Activated T-cell treated with anti-CD3 and anti-CD28 coated beads for 4 hours (primary cell): ENCODE data around the gene ACADM.
"Not testable (repeated sequence)": the region's sequence is repeated elsewhere in the genome, so short reads cannot be mapped to it uniquely, and the experiment has no call there.

Experiments
- DNase-seq: peaks from one replicate; pipeline ENCODE4 v3.0.0-alpha.2; 2020

The ACADM gene

DNA sequence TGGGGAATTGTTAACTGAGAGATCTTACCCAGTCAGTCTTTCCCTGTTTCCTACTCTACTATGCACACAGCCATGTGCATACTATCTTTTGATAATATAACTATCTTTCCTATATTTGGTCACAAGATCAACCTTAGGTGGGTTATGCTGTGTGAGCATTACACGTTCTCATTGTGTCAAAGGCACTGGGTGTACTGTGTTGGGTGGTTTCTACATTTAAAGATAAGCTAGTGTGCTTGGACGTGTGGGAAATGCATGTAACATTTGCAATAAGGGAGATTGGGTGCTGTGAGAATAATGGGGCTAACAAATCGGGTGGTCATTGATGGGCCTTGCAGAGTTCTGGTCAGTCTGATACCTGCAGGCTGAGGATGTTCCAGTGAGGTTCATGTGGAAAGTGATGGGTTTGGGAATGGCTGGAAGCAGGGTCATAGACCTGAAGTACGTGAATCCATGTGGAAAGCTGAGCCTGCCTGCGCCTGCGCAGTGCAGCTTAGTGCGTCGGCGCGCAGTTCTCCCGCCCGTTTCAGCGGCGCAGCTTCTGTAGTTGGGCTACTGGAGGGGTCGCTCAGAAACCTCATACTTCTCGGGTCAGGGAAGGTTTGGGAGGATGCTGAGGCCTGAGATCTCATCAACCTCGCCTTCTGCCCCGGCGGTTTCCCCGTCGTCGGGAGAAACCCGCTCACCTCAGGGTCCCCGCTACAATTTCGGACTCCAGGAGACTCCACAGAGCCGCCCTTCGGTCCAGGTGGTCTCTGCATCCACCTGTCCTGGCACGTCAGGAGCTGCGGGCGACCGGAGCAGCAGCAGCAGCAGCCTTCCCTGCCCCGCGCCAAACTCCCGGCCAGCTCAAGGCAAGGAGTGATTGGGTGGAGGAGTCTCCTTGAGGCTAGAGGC lies 72.1 kb downstream of the ACADM start, which contains the start of gene MSH4:
Gene MSH4, plus strand, starts transcription at position 507 of the 897 bp plus-strand sequence. Its CDS starts 104 bp downstream, at position 611.
- no peak for DNase-seq

- no peak for DNase-seq
Observed at GRCh38 chr1:75797273-75797588, 72.7 kb downstream of the ACADM start.

DNA sequence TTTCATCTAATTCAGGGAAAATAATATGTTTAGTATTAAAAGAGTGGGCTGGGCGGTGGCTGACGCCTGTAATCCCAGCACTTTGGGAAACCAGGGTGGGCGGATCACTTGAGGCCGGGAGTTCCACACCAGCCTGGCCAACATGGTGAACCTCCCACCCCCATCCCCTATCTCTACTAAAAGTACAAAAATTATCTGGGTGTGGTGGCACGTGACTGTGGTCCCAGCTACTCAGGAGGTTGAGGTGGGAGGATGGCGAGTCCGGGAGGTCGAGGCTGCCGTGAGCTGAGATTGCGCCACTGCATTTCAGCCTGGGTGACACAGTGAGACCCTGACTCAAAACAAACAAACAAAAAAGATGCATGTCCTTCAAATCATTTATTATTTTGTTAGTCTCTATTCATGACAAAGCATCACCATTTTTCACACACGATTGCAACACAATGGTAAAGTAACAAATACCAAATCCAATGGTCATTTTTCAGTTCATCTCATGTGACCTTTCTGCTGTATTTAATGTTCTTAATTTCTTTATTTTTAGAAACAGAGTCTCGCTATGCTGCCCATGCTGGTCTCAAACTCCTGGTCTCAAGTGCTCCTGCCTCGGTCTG lies 73.2 kb downstream of the ACADM start:
- no peak for DNase-seq

- DNase-seq, result not testable (repeated sequence)
Observed at GRCh38 chr1:75801480-75801879, 77.0 kb downstream of the ACADM start.

GRCh38 chr1:75808921-75809320 lies 84.4 kb downstream of the ACADM start:
- no peak for DNase-seq

DNA sequence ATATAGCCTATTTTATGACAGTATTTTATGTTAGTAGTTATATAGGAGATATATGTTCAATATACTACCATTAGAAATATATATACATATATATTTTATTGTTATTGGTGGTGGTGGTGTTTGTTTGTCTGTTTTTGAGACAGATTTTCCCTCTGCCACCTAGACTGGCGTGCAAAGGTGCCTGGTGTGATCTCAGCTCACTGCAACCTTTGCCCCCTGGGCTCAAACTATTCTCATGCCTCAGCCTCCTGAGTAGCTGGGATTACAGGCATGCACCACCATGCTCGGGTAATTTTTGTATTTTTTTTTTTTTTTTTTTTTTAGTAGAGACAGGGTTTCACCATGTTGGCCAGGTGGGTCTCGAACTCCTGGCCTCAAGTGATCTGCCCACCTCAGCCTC lies 85.6 kb downstream of the ACADM start:
- not testable (repeated sequence) for DNase-seq

GRCh38 chr1:75811211-75811981 lies 86.9 kb downstream of the ACADM start:
- no peak for DNase-seq

GRCh38 chr1:75812065-75812464 lies 87.6 kb downstream of the ACADM start:
- no peak for DNase-seq
